AG09309 (cell line): ENCODE data around the gene FOXG1.
A peak's percentile ranks its signal among the peaks of the same experiment; 100 is the strongest.

Source experiments
- DNase-seq: peaks from one replicate; pipeline ENCODE4 v3.0.0-alpha.2; 2010; ENCODE audit warnings: low read depth
- H3K4me3 ChIP-seq: 2 replicates; pipeline ENCODE4 v1.5.1; 2011; ENCODE audit warnings: mild to moderate bottlenecking, low read depth, low read length, moderate library complexity; ENCODE audit not compliant: control insufficient read depth
- CTCF ChIP-seq: IDR thresholded peaks from 2 replicates; pipeline ENCODE4 v1.5.1; 2011; ENCODE audit warnings: mild to moderate bottlenecking, low read depth, low read length, inconsistent platforms; ENCODE audit not compliant: insufficient read depth, control insufficient read depth; ENCODE audit errors: missing control alignments

FOXG1 gene

GRCh38 chr14:28746247-28746646 is 20.3 kb upstream of the FOXG1 start:
- no peak overlapping the region for H3K4me3 ChIP-seq
- no peak for DNase-seq
- TF ChIP-seq CTCF = no peak

GRCh38 chr14:28751467-28752058 is 15.0 kb upstream of the FOXG1 start:
- no peak overlapping the region for H3K4me3 ChIP-seq
- peak; percentile 11 for DNase-seq
- TF ChIP-seq CTCF = peak; percentile 77

- no peak for DNase-seq
These were observed 12.2 kb upstream of the FOXG1 start for GRCh38 chr14:28754209-28754985.

GRCh38 chr14:28755198-28755815 is 11.3 kb upstream of the FOXG1 start:
- no peak overlapping the region for H3K4me3 ChIP-seq
- DNase-seq = no peak
- TF ChIP-seq CTCF = no peak

More at GRCh38 chr14:28754209-28754985, 12.2 kb upstream of the FOXG1 start:
- peak; percentile 69 for TF ChIP-seq CTCF
- no peak overlapping the region for H3K4me3 ChIP-seq

GRCh38 chr14:28755884-28756268 is 10.7 kb upstream of the FOXG1 start:
- H3K4me3 ChIP-seq = no peak overlapping the region
- TF ChIP-seq CTCF = no peak
- no peak for DNase-seq

- TF ChIP-seq CTCF = no peak
- H3K4me3 ChIP-seq = no peak overlapping the region
These were observed 10.2 kb upstream of the FOXG1 start for GRCh38 chr14:28756269-28756883.

More at GRCh38 chr14:28756269-28756883, 10.2 kb upstream of the FOXG1 start:
- no peak for DNase-seq
